Fibroblast of peridontal ligament (primary cell): Measurements from ENCODE around the gene RAD51B.
"Not testable (repeated sequence)": the region's sequence is repeated elsewhere in the genome, so short reads cannot be mapped to it uniquely, and the experiment has no call there.

Experiments used
- DNase-seq: peaks from one replicate; pipeline ENCODE4 v3.0.0-alpha.2; 2010; ENCODE audit errors: extremely low read depth

Gene RAD51B

GRCh38 chr14:68112442-68112841 lies 292.9 kb downstream of the RAD51B start:
- DNase-seq: no peak

GRCh38 chr14:68113343-68113930 lies 293.9 kb downstream of the RAD51B start:
- peak; percentile 67 for DNase-seq

GRCh38 chr14:68115952-68116351 lies 296.4 kb downstream of the RAD51B start:
- DNase-seq: not testable (repeated sequence)

- DNase-seq: no peak
Observed at GRCh38 chr14:68122651-68123050, 303.1 kb downstream of the RAD51B start.

- DNase-seq: no peak
Observed at GRCh38 chr14:68124050-68124449, 304.5 kb downstream of the RAD51B start.

GRCh38 chr14:68124979-68125731 lies 305.6 kb downstream of the RAD51B start:
- peak; percentile 76 for DNase-seq

- no peak for DNase-seq
Observed at GRCh38 chr14:68127166-68127565, 307.6 kb downstream of the RAD51B start.

- DNase-seq: peak; percentile 68
Observed at GRCh38 chr14:68131907-68132306, 312.3 kb downstream of the RAD51B start.

GRCh38 chr14:68132563-68133121 lies 313.1 kb downstream of the RAD51B start:
- DNase-seq: no peak

GRCh38 chr14:68133856-68134255 lies 314.3 kb downstream of the RAD51B start:
- no peak for DNase-seq

GRCh38 chr14:68135028-68135427 lies 315.4 kb downstream of the RAD51B start:
- DNase-seq: no peak

GRCh38 chr14:68135566-68135965 lies 316.0 kb downstream of the RAD51B start:
- DNase-seq: peak; percentile 66

GRCh38 chr14:68137704-68138619 lies 318.4 kb downstream of the RAD51B start:
- peak; percentile 95 for DNase-seq

GRCh38 chr14:68139431-68140075 lies 320.0 kb downstream of the RAD51B start:
- DNase-seq: no peak

GRCh38 chr14:68140076-68140741 lies 320.6 kb downstream of the RAD51B start:
- peak; percentile 99 for DNase-seq

GRCh38 chr14:68140806-68141205 lies 321.2 kb downstream of the RAD51B start:
- no peak for DNase-seq

- DNase-seq: peak; percentile 77
Observed at GRCh38 chr14:68141281-68142088, 321.9 kb downstream of the RAD51B start.

GRCh38 chr14:68143341-68143841 lies 323.8 kb downstream of the RAD51B start:
- peak; percentile 82 for DNase-seq

GRCh38 chr14:68144051-68144681 lies 324.6 kb downstream of the RAD51B start:
- no peak for DNase-seq
